ENCODE data around the gene RFFL. TPM values are rescaled to one million over a fixed set of nuclear protein-coding genes. Genes with fewer than 3 reads are reported as not detected.

The RFFL gene
- polyA plus RNA-seq, 1 donor from 2014 or later = 6.6 TPM

DNA sequence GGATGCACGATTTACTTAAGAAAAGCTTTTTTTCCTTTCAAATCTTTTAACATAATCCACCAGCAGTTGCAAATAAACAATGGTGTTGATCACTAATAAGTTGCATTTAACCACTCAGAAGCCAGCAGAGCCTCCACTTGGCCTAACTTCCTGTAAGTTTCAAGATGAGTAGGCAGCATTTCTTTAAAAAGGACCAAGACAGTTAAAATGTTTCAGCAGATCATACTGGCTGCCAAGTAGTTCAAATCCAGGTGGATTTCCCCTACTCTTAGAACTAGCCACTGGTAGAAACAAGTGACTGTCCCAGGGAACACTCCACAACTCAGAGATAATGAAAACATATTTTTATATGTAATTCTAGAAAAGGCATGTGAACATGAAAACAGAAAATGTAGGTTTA, 17.0 kb upstream of the RFFL start:
- Histone ChIP-seq H3K9me3 (ENCODE audit: low read length) (no peaks in the 10 kb centered on the region), H3K4me2 (ENCODE audit: low read length) (no peak overlapping the region), H3K27me3 (ENCODE audit: insufficient read depth, low read depth, low read length) (no peaks in the 10 kb centered on the region), H3K27ac (ENCODE audit: low read length) (no peak overlapping the region), H4K20me1 (ENCODE audit: insufficient read depth) (no peaks in the 10 kb centered on the region), H3K36me3 (ENCODE audit: insufficient read depth, low read length) (no peaks in the 10 kb centered on the region), H3K4me3 (ENCODE audit: low read length) (no peak overlapping the region), H3F3A (ENCODE audit: insufficient read depth, low read length, poor library complexity, severe bottlenecking) (no peaks in the 10 kb centered on the region), H3K9me2 (ENCODE audit: insufficient read depth, low read length) (no peaks in the 10 kb centered on the region), H3K9ac (ENCODE audit: low read length) (no peak overlapping the region), H3K79me2 (replicated peaks; ENCODE audit: insufficient read depth, low read length) (peaks cover 4% of the 10 kb centered on the region), H2AFZ (ENCODE audit: low read depth, low read length) (no peak overlapping the region)
- no peak for TF ChIP-seq POLR2AphosphoS5 (IDR thresholded peaks at IDR 0.05)
- TF ChIP-seq EZH2 (IDR thresholded peaks at IDR 0.05; ENCODE audit: borderline replicate concordance, insufficient read depth, low read length, poor library complexity, severe bottlenecking) = no peak
- no peak for TF ChIP-seq MXI1 (conservative IDR thresholded peaks at IDR 0.05; ENCODE audit: poor library complexity, severe bottlenecking)
- no peak for TF ChIP-seq CTCF (IDR thresholded peaks at IDR 0.05; ENCODE audit: poor library complexity, severe bottlenecking)
- TF ChIP-seq SMC3 (conservative IDR thresholded peaks at IDR 0.05; ENCODE audit: poor library complexity) = no peak
- TF ChIP-seq REST (IDR thresholded peaks at IDR 0.05; ENCODE audit: borderline replicate concordance) = no peak
- TF ChIP-seq RAD21 (conservative IDR thresholded peaks at IDR 0.05) = no peak
- TF ChIP-seq TAF1 (IDR thresholded peaks at IDR 0.05; ENCODE audit: low read depth) = no peak
- no peak for TF ChIP-seq EP300 (conservative IDR thresholded peaks at IDR 0.05; ENCODE audit: poor library complexity, severe bottlenecking)

- H3K9ac ChIP-seq (ENCODE audit: low read length) = no peak overlapping the region
- TF ChIP-seq MXI1 (conservative IDR thresholded peaks at IDR 0.05; ENCODE audit: poor library complexity, severe bottlenecking) (no peak), CTCF (IDR thresholded peaks at IDR 0.05; ENCODE audit: poor library complexity, severe bottlenecking) (no peak), REST (IDR thresholded peaks at IDR 0.05; ENCODE audit: borderline replicate concordance) (no peak), POLR2AphosphoS5 (IDR thresholded peaks at IDR 0.05) (no peak), EZH2 (IDR thresholded peaks at IDR 0.05; ENCODE audit: borderline replicate concordance, insufficient read depth, low read length, poor library complexity, severe bottlenecking) (no peak), EP300 (conservative IDR thresholded peaks at IDR 0.05; ENCODE audit: poor library complexity, severe bottlenecking) (no peak), TAF1 (IDR thresholded peaks at IDR 0.05; ENCODE audit: low read depth) (no peak)
Measured at GRCh38 chr17:35079547-35080423, 16.3 kb upstream of the RFFL start.

More at GRCh38 chr17:35079547-35080423, 16.3 kb upstream of the RFFL start:
- no peaks in the 10 kb centered on the region for H3K9me3 ChIP-seq (ENCODE audit: low read length)
- no peak overlapping the region for H3K4me2 ChIP-seq (ENCODE audit: low read length)
- no peaks in the 10 kb centered on the region for H3K27me3 ChIP-seq (ENCODE audit: insufficient read depth, low read depth, low read length)
- H3K9me2 ChIP-seq (ENCODE audit: insufficient read depth, low read length) = no peaks in the 10 kb centered on the region
- H3K4me3 ChIP-seq (ENCODE audit: low read length) = no peak overlapping the region
- no peak overlapping the region for H2AFZ ChIP-seq (ENCODE audit: low read depth, low read length)
- H3K36me3 ChIP-seq (ENCODE audit: insufficient read depth, low read length) = no peaks in the 10 kb centered on the region
- H4K20me1 ChIP-seq (ENCODE audit: insufficient read depth) = no peaks in the 10 kb centered on the region
- H3F3A ChIP-seq (ENCODE audit: insufficient read depth, low read length, poor library complexity, severe bottlenecking) = no peaks in the 10 kb centered on the region
- H3K79me2 ChIP-seq (replicated peaks; ENCODE audit: insufficient read depth, low read length) = peaks cover under 1% of the 10 kb centered on the region
- no peak overlapping the region for H3K27ac ChIP-seq (ENCODE audit: low read length)

Measured in neural cell (in vitro differentiated cells).